Retinal pigment epithelial cell (primary cell): ENCODE data around the gene LIX1L.

ENCODE experiments used
- DNase-seq: peaks from one replicate; pipeline ENCODE4 v3.0.0-alpha.2; 2010; ENCODE audit warnings: low read depth
- H3K4me3 ChIP-seq: 2 replicates; pipeline ENCODE4 v1.5.1; 2011; ENCODE audit warnings: mild to moderate bottlenecking, low read length, control low read depth, moderate library complexity
- TF ChIP-seq, protein P1 (sequence below): conservative IDR thresholded peaks from 2 replicates; pipeline ENCODE4 v1.5.1; 2011; ENCODE audit warnings: low read depth, low read length, control low read depth, inconsistent platforms

The LIX1L gene

DNA sequence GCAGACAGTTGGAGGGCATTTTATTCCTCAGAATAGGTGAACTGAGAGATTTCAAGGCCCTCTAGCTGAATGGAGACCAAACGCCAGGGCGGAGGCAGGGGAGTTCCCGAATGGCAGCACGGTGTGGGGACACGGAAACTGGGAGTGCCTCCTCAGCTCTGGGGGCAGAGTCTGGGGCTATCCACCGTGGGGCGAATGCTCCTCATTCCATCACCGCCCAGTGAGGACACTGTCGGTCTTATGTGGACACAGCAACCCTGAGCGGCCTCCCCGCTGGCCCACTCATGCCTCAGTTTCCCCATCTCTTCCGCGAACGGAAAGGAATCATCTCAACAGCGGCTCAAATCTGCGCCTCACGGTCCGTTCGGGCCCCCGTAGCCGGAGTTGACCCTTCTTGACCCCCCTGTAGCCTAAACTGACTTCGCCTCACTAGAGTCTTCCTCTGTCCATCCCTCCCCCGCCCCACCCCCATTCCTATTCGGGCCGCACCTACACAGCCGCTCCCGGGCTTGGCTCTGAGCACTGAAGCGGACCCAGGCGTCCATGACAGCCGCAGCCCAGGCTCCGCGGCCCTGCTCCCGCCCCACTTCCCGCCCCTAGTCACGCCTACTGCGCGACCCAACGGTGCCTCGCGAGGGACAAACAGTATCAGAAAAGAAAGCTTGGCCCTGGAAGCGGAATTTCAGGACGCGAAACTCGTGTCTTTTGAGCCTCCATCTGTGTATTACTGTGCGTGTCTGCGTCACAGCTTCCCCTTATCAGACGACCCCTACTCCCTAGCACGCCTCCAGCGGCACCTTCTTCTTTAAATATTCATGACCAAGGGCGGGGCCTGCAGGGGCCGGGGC lies 39.4 kb downstream of the LIX1L start, which contains the start of gene PEX11B:
TSS of gene PEX11B (minus strand) at position 574 of the 848 bp plus-strand sequence. CDS start at position 545, 29 bp downstream.
- peak; percentile 62 for DNase-seq
- TF ChIP-seq, protein P1, sequence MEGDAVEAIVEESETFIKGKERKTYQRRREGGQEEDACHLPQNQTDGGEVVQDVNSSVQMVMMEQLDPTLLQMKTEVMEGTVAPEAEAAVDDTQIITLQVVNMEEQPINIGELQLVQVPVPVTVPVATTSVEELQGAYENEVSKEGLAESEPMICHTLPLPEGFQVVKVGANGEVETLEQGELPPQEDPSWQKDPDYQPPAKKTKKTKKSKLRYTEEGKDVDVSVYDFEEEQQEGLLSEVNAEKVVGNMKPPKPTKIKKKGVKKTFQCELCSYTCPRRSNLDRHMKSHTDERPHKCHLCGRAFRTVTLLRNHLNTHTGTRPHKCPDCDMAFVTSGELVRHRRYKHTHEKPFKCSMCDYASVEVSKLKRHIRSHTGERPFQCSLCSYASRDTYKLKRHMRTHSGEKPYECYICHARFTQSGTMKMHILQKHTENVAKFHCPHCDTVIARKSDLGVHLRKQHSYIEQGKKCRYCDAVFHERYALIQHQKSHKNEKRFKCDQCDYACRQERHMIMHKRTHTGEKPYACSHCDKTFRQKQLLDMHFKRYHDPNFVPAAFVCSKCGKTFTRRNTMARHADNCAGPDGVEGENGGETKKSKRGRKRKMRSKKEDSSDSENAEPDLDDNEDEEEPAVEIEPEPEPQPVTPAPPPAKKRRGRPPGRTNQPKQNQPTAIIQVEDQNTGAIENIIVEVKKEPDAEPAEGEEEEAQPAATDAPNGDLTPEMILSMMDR, result no peak
- H3K4me3 ChIP-seq, result peak within 1 kb of the TSS; percentile 95

- H3K4me3 ChIP-seq, result peak overlapping the region; percentile 95
- no peak for DNase-seq
- TF ChIP-seq, protein P1, result no peak
These were observed 40.2 kb downstream of the LIX1L start for GRCh38 chr1:145917595-145917994.

- no peak overlapping the region for H3K4me3 ChIP-seq
- TF ChIP-seq, protein P1, result no peak
- DNase-seq, result no peak
These were observed 41.1 kb downstream of the LIX1L start for GRCh38 chr1:145916745-145917144.

- no peak overlapping the region for H3K4me3 ChIP-seq
- TF ChIP-seq, protein P1, result no peak
- DNase-seq, result no peak
These were observed 45.6 kb downstream of the LIX1L start for GRCh38 chr1:145912128-145912641.

- TF ChIP-seq, protein P1, result no peak
- H3K4me3 ChIP-seq, result no peak overlapping the region
- DNase-seq, result no peak
These were observed 49.2 kb downstream of the LIX1L start for GRCh38 chr1:145908653-145909052.

GRCh38 chr1:145906954-145907753 lies 50.7 kb downstream of the LIX1L start:
- TF ChIP-seq, protein P1, result no peak
- no peak overlapping the region for H3K4me3 ChIP-seq
- no peak for DNase-seq
